ENCODE measurements around the gene TBCC. TPM values are rescaled to one million over a fixed set of nuclear protein-coding genes. Genes with fewer than 3 reads are reported as not detected.
"Not testable (repeated sequence)": the region's sequence is repeated elsewhere in the genome, so short reads cannot be mapped to it uniquely, and the experiment has no call there.

The TBCC gene
- total and polyA plus RNA-seq, 2 of the 13 experiments (the other 11 are each of a cell fraction or from before 2014, with no cell fraction given) = 14.8 to 36.1 TPM

GRCh38 chr6:42733867-42734481 lies 11.9 kb downstream of the TBCC start:
- ATAC-seq; H2AFZ ChIP-seq (ENCODE audit: low read length); intact Hi-C loops (cut with micrococcal nuclease; ENCODE audit: unreplicated experiment); H3K4me3 ChIP-seq (replicated peaks in 1 of 3; ENCODE audit: insufficient read depth in 1 of 3, low read depth in 2 of 3, low read length in 3 of 3); H3K27me3 ChIP-seq (ENCODE audit: control insufficient read depth in 1 of 2, insufficient read depth in 2 of 2, low read length in 2 of 2); H3K9ac ChIP-seq (ENCODE audit: insufficient read depth, low read depth, low read length); H3K36me3 ChIP-seq (replicated peaks in 1 of 2; ENCODE audit: control insufficient read depth in 1 of 2, insufficient read depth in 2 of 2, low read length in 2 of 2); FAIRE-seq; H3K4me2 ChIP-seq (ENCODE audit: low read depth, low read length); H3K27ac ChIP-seq (ENCODE audit: extremely low read length, insufficient read depth, low read length); BruUV-seq (replicated peaks); H3K79me2 ChIP-seq (ENCODE audit: insufficient read depth, low read length); H3K9me3 ChIP-seq (ENCODE audit: low read length); DNase-seq (ENCODE audit: low spot score); H4K20me1 ChIP-seq (ENCODE audit: insufficient read depth, low read length); in situ Hi-C loops (cut with HindIII; ENCODE audit: extremely low pct_ligation_motif_present, low pct_unique_long_range_greater_than_20kb); CTCF ChIA-PET (ENCODE audit: low intra/inter-chr PET ratio, low total read pairs): not testable (repeated sequence)
- peak; percentile 54; the same call in 1 of the 2 replicates for TF ChIP-seq RAD51 (IDR thresholded peaks at IDR 0.05; ENCODE audit: borderline replicate concordance)
- H3K4me1 ChIP-seq (ENCODE audit: insufficient read depth, low read length) = peaks cover 11% of the 10 kb centered on the region
- POLR2A ChIA-PET = interaction anchor here (0.6 to 1.6 kb wide), 3 partner anchors 13 to 49 kb away, joined by 3 read pairs; no protein-coding TSS in a partner anchor
- 52% methylated on average over 13 of the region's 13 CpGs for WGBS (ENCODE audit: low lambda C conversion rate)

DNA sequence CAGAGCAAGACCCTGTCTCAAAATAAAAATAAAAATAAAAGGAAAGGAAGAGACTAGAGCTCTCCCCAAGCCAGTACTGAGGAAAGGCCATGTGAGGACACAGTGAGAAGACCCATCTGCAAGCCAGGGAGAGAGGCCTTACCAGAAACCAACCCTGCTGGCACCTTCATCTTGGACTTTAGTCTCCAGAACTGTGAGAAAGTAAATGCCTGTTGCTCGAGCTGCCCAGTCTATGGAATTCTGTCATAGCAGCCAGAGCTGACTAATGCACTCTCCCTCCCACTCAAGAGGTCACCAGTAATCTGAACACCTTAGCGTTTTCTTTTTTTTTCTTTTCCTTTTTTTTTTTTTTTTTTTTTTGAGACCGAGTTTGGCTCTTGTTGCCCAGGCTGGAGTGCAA lies 16.2 kb downstream of the TBCC start:
- ChIA-PET CTCF (ENCODE audit: low intra/inter-chr PET ratio, low total read pairs) (interaction anchor here (1.1 kb wide), 1 partner anchor 69 kb away, joined by 3 read pairs; no protein-coding TSS in a partner anchor), POLR2A (interaction anchor here (0.7 to 1.9 kb wide), 5 partner anchors 13 to 161 kb away, joined by 4 to 20 read pairs (median 6); partner anchors contain the start of genes BICRAL and TBCC)
- ATAC-seq (peak; percentile 46), FAIRE-seq (peak; percentile 48), DNase-seq (ENCODE audit: low spot score) (peak; percentile 28)
- Histone ChIP-seq H3K9ac (ENCODE audit: insufficient read depth, low read depth, low read length) (no peak overlapping the region), H3K4me3 (replicated peaks in 1 of 3; ENCODE audit: insufficient read depth in 1 of 3, low read depth in 2 of 3, low read length in 3 of 3) (no peak overlapping the region), H3K27me3 (ENCODE audit: control insufficient read depth in 1 of 2, insufficient read depth in 2 of 2, low read length in 2 of 2) (no peaks in the 10 kb centered on the region), H3K27ac (ENCODE audit: extremely low read length, insufficient read depth, low read length) (no peak overlapping the region), H4K20me1 (ENCODE audit: insufficient read depth, low read length) (no peaks in the 10 kb centered on the region), H3K4me2 (ENCODE audit: low read depth, low read length) (peak overlapping the region; percentile 58), H3K36me3 (replicated peaks in 1 of 2; ENCODE audit: control insufficient read depth in 1 of 2, insufficient read depth in 2 of 2, low read length in 2 of 2) (no peaks in the 10 kb centered on the region), H3K4me1 (ENCODE audit: insufficient read depth, low read length) (peaks cover 20% of the 10 kb centered on the region), H2AFZ (ENCODE audit: low read length) (peak overlapping the region; percentile 19), H3K9me3 (ENCODE audit: low read length) (no peaks in the 10 kb centered on the region), H3K79me2 (ENCODE audit: insufficient read depth, low read length) (no peaks in the 10 kb centered on the region)
- 21% methylated on average over 3 of the region's 3 CpGs for WGBS (ENCODE audit: low lambda C conversion rate)
- BruUV-seq (replicated peaks) = no TSS peak
- in situ Hi-C loops (cut with HindIII; ENCODE audit: extremely low pct_ligation_motif_present, low pct_unique_long_range_greater_than_20kb) = loop anchor here (5.0 kb wide), 1 partner anchor 67 kb away; no protein-coding TSS in a partner anchor
- intact Hi-C loops (cut with micrococcal nuclease; ENCODE audit: unreplicated experiment) = loop anchor here (5.0 kb wide), 1 partner anchor 163 kb away; a partner anchor contains a TSS
- TF ChIP-seq ZNF12 (CRISPR knock-in tag; IDR thresholded peaks at IDR 0.05) (peak; percentile 96), PRDM10 (CRISPR knock-in tag; IDR thresholded peaks at IDR 0.05; ENCODE audit: low read depth) (no peak), THRA (CRISPR knock-in tag; IDR thresholded peaks at IDR 0.05; ENCODE audit: borderline replicate concordance) (peak; percentile 64; the same call in 1 of the 2 replicates), HNF4A (CRISPR knock-in tag; IDR thresholded peaks at IDR 0.05) (peak; percentile 43)
